ENCODE measurements around the gene ARHGAP6.

ARHGAP6 gene

GRCh38 chrX:11606408-11606807 is 59.3 kb downstream of the ARHGAP6 start:
- no peak for DNase-seq (ENCODE audit: low read depth)
- no peak overlapping the region for H3K4me3 ChIP-seq (ENCODE audit: low read depth, low read length)
- TF ChIP-seq CTCF (IDR thresholded peaks at IDR 0.05; ENCODE audit: low read depth, low read length, missing control alignments) = no peak
- in situ Hi-C loops (cut with HindIII; ENCODE audit: low sequenced_read_pairs) = no loop called here

- H3K4me3 ChIP-seq (ENCODE audit: low read depth, low read length) = no peak overlapping the region
- no peak for DNase-seq (ENCODE audit: low read depth)
- TF ChIP-seq CTCF (IDR thresholded peaks at IDR 0.05; ENCODE audit: low read depth, low read length, missing control alignments) = no peak
- in situ Hi-C loops (cut with HindIII; ENCODE audit: low sequenced_read_pairs) = no loop called here
Observed at GRCh38 chrX:11600578-11600977, 65.1 kb downstream of the ARHGAP6 start.

GRCh38 chrX:11597479-11597878 is 68.2 kb downstream of the ARHGAP6 start:
- in situ Hi-C loops (cut with HindIII; ENCODE audit: low sequenced_read_pairs) = no loop called here
- no peak for TF ChIP-seq CTCF (IDR thresholded peaks at IDR 0.05; ENCODE audit: low read depth, low read length, missing control alignments)
- no peak overlapping the region for H3K4me3 ChIP-seq (ENCODE audit: low read depth, low read length)
- no peak for DNase-seq (ENCODE audit: low read depth)

- no peak for DNase-seq (ENCODE audit: low read depth)
- no peak for TF ChIP-seq CTCF (IDR thresholded peaks at IDR 0.05; ENCODE audit: low read depth, low read length, missing control alignments)
- in situ Hi-C loops (cut with HindIII; ENCODE audit: low sequenced_read_pairs) = no loop called here
- no peak overlapping the region for H3K4me3 ChIP-seq (ENCODE audit: low read depth, low read length)
Observed at GRCh38 chrX:11591723-11592346, 73.9 kb downstream of the ARHGAP6 start.

- TF ChIP-seq CTCF (IDR thresholded peaks at IDR 0.05; ENCODE audit: low read depth, low read length, missing control alignments) = no peak
- no peak for DNase-seq (ENCODE audit: low read depth)
- in situ Hi-C loops (cut with HindIII; ENCODE audit: low sequenced_read_pairs) = no loop called here
- no peak overlapping the region for H3K4me3 ChIP-seq (ENCODE audit: low read depth, low read length)
Observed at GRCh38 chrX:11589641-11590040, 76.1 kb downstream of the ARHGAP6 start.

- H3K4me3 ChIP-seq (ENCODE audit: low read depth, low read length) = no peak overlapping the region
- TF ChIP-seq CTCF (IDR thresholded peaks at IDR 0.05; ENCODE audit: low read depth, low read length, missing control alignments) = no peak
- no peak for DNase-seq (ENCODE audit: low read depth)
- in situ Hi-C loops (cut with HindIII; ENCODE audit: low sequenced_read_pairs) = no loop called here
Observed at GRCh38 chrX:11588097-11588496, 77.6 kb downstream of the ARHGAP6 start.
